H9 (cell line): ENCODE measurements around the gene AGAP3. TPM values are rescaled to one million over a fixed set of nuclear protein-coding genes. Genes with fewer than 3 reads are reported as not detected.

ENCODE experiments used
- DNase-seq: peaks from one replicate; pipeline ENCODE4 v3.0.0-alpha.2; 2017
- H2AFZ ChIP-seq: one replicate; pipeline ENCODE4 v1.6.1; 2013; ENCODE audit warnings: mild to moderate bottlenecking, low read length, control low read depth, moderate library complexity
- H2AK5ac ChIP-seq: 2 replicates; pipeline ENCODE4 v1.6.1; 2013; ENCODE audit warnings: low read length, control low read depth, mixed read lengths; ENCODE audit not compliant: insufficient read length
- H2BK120ac ChIP-seq: one replicate; pipeline ENCODE4 v1.6.1; 2013; ENCODE audit warnings: low read depth, mild to moderate bottlenecking, low read length, control low read depth, inconsistent platforms; ENCODE audit not compliant: poor library complexity, severe bottlenecking
- H2BK12ac ChIP-seq: 2 replicates; pipeline ENCODE4 v1.6.1; 2013; ENCODE audit warnings: low read length, control low read depth, mixed read lengths, low read depth; ENCODE audit not compliant: insufficient read length
- H2BK15ac ChIP-seq: 2 replicates; pipeline ENCODE4 v1.6.1; 2013; ENCODE audit warnings: low read depth, low read length, control low read depth
- H2BK20ac ChIP-seq: one replicate; pipeline ENCODE4 v1.6.1; 2013; ENCODE audit warnings: low read depth, mild to moderate bottlenecking, low read length, control low read depth, inconsistent platforms; ENCODE audit not compliant: poor library complexity, severe bottlenecking
- H2BK5ac ChIP-seq: 2 replicates; pipeline ENCODE4 v1.6.1; 2013; ENCODE audit warnings: low read length, control low read depth, mixed read lengths; ENCODE audit not compliant: insufficient read length
- H3K14ac ChIP-seq: 2 replicates; pipeline ENCODE4 v1.6.1; 2013; ENCODE audit warnings: low read length, control low read depth; ENCODE audit not compliant: insufficient read depth
- H3K18ac ChIP-seq: 2 replicates; pipeline ENCODE4 v1.6.1; 2013; ENCODE audit warnings: low read depth, mild to moderate bottlenecking, mixed read lengths, low read length, control low read depth; ENCODE audit not compliant: insufficient read length
- H3K23ac ChIP-seq: 2 replicates; pipeline ENCODE4 v1.6.1; 2013; ENCODE audit warnings: low read length, control low read depth, mixed read lengths, low read depth; ENCODE audit not compliant: insufficient read length
- H3K23me2 ChIP-seq: 2 replicates; pipeline ENCODE4 v1.6.1; 2013; ENCODE audit warnings: low read depth, mild to moderate bottlenecking, mixed read lengths, low read length, control low read depth; ENCODE audit not compliant: insufficient read length, poor library complexity, severe bottlenecking
- H3K27ac ChIP-seq: 2 replicates; pipeline ENCODE4 v1.5.1; 2013; ENCODE audit warnings: low read length, control low read depth, mixed read lengths, low read depth; ENCODE audit not compliant: insufficient read length
- H3K27me3 ChIP-seq: 2 replicates; pipeline ENCODE4 v1.6.1; 2013; ENCODE audit warnings: low read length, control low read depth, inconsistent platforms; ENCODE audit not compliant: insufficient read depth
- H3K4ac ChIP-seq: 2 replicates; pipeline ENCODE4 v1.6.1; 2013; ENCODE audit warnings: low read depth, mild to moderate bottlenecking, control low read depth, inconsistent platforms, low read length, moderate library complexity
- H3K4me1 ChIP-seq: 2 replicates; pipeline ENCODE4 v1.6.1; 2013; ENCODE audit warnings: low read length, control low read depth, inconsistent platforms; ENCODE audit not compliant: insufficient read depth
- H3K4me2 ChIP-seq: 2 replicates; pipeline ENCODE4 v1.6.1; 2013; ENCODE audit warnings: low read length, control low read depth, mixed read lengths; ENCODE audit not compliant: insufficient read length, insufficient read depth
- H3K56ac ChIP-seq: 2 replicates; pipeline ENCODE4 v1.6.1; 2013; ENCODE audit warnings: low read depth, mild to moderate bottlenecking, mixed read lengths, low read length, control low read depth; ENCODE audit not compliant: insufficient read length
- H3K79me1 ChIP-seq: 2 replicates; pipeline ENCODE4 v1.6.1; 2013; ENCODE audit warnings: low read depth, mild to moderate bottlenecking, moderate library complexity, low read length, control low read depth, inconsistent platforms; ENCODE audit not compliant: insufficient read depth, poor library complexity, severe bottlenecking
- H3K79me2 ChIP-seq: 2 replicates; pipeline ENCODE4 v1.6.1; 2013; ENCODE audit warnings: low read length, control low read depth, inconsistent platforms; ENCODE audit not compliant: insufficient read depth
- H3K9ac ChIP-seq: 2 replicates; pipeline ENCODE4 v1.6.1; 2013; ENCODE audit warnings: low read length, control low read depth, mixed read lengths; ENCODE audit not compliant: insufficient read length; ENCODE audit errors: extremely low read depth
- H3K9me3 ChIP-seq: one replicate; pipeline ENCODE4 v1.6.1; 2013; ENCODE audit warnings: low read depth, low read length, inconsistent platforms; ENCODE audit not compliant: control insufficient read depth
- H3T11ph ChIP-seq: one replicate; pipeline ENCODE4 v1.6.1; 2013; ENCODE audit warnings: mild to moderate bottlenecking, low read length, control low read depth, inconsistent platforms
- H4K20me1 ChIP-seq: one replicate; pipeline ENCODE4 v1.6.1; 2013; ENCODE audit not compliant: control insufficient read depth, insufficient read length, insufficient read depth
- H4K5ac ChIP-seq: 2 replicates; pipeline ENCODE4 v1.6.1; 2013; ENCODE audit warnings: low read depth, mild to moderate bottlenecking, mixed read lengths, low read length, control low read depth; ENCODE audit not compliant: insufficient read length
- H4K8ac ChIP-seq: replicated peaks from 2 replicates; pipeline ENCODE4 v1.6.1; 2013; ENCODE audit warnings: low read length, control low read depth, mixed read lengths, low read depth; ENCODE audit not compliant: insufficient read length
- H4K91ac ChIP-seq: 2 replicates; pipeline ENCODE4 v1.6.1; 2013; ENCODE audit warnings: low read depth, mild to moderate bottlenecking, moderate library complexity, mixed read lengths, low read length, control low read depth; ENCODE audit not compliant: insufficient read length
- H3K27ac Mint-ChIP-seq, 3 experiments: 2 replicates in 2 of 3; 3 replicates in 1 of 3; pipeline ENCODE4 v1.8.0; 2020 to 2021; ENCODE audit warnings: mixed read lengths in 3 of 3, mild to moderate bottlenecking in 1 of 3, moderate library complexity in 1 of 3
- H3K27me3 Mint-ChIP-seq: 2 replicates; pipeline ENCODE4 v1.8.0; 2021; ENCODE audit warnings: low read depth, mild to moderate bottlenecking, moderate library complexity, mixed read lengths
- H3K36me3 Mint-ChIP-seq, 3 experiments: 2 replicates in 2 of 3; 3 replicates in 1 of 3; pipeline ENCODE4 v1.8.0; 2020 to 2021; ENCODE audit warnings: low read depth in 3 of 3, mixed read lengths in 3 of 3; ENCODE audit not compliant: insufficient read depth in 1 of 3
- H3K4me1 Mint-ChIP-seq, 2 experiments: 2 replicates each; pipeline ENCODE4 v1.8.0; 2020; ENCODE audit warnings: mixed read lengths in 2 of 2
- H3K4me3 Mint-ChIP-seq, 2 experiments: 2 replicates in 1 of 2; 3 replicates in 1 of 2; pipeline ENCODE4 v1.8.0; 2020 to 2021; ENCODE audit warnings: mild to moderate bottlenecking in 2 of 2, mixed read lengths in 2 of 2, moderate library complexity in 1 of 2
- H3K9me3 Mint-ChIP-seq, 2 experiments: 2 replicates in 1 of 2; 3 replicates in 1 of 2; pipeline ENCODE4 v1.8.0; 2020; ENCODE audit warnings: mild to moderate bottlenecking in 2 of 2, mixed read lengths in 2 of 2, moderate library complexity in 1 of 2
- WGBS: extraction: QIAGEN DNeasy Blood & Tissue Kit; methylation state at CpG from one replicate; pipeline ENCODE4 v1.1.7; 2013; ENCODE audit warnings: missing lambda C conversion rate, low lambda C conversion rate, mixed read lengths; ENCODE audit not compliant: insufficient read length; ENCODE audit errors: extremely low coverage; 5-methylcytosine and 5-hydroxymethylcytosine counted together
- total RNA-seq: library from RNA; stranded (reverse); gene quantifications from 2 replicates; pipeline ENCODE4 v1.2.1, GENCODE V29; 2021
- TF ChIP-seq, protein P1 (sequence below): fragments of 200-600 bp; sonication (generic); conservative IDR thresholded peaks from 3 replicates; pipeline ENCODE4 v1.8.0; 2021; ENCODE audit warnings: antibody characterized with exemption, mild to moderate bottlenecking

The AGAP3 gene
- total RNA-seq, 1 experiment from 2014 or later = 97.7 TPM

DNA sequence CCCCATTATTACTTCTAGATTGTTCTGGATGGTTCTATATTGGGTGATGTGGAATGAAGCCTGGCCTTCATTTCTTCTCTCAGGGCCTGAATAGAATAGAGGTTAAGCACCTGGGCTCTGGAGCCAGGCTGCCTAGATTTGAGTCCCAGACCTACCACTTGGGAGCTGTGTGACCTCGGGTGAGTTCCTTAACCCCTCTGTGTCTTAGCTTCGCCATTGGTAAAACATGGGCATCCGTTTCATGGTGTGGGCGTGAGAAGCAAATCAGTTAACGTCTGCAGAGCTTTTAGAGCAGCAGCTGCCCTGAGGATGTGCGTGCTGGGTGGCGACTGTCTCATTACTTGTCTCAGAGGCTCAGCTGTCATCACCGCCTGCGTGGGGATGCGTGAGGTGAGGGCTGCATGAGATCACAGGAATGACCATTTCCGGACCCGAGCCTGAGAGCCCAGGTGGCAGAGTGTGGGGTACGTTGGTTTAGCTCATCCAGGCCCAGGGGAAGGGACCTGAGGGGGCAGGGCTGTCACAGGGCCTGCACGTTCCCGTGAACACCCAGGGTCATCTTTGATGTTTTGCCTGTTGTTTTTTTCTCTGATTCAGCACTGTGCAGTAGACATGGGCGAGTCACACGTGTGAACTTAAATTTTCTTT, 9.7 kb downstream of the AGAP3 start:
- no peak overlapping the region for H3K4me3 Mint-ChIP-seq
- Histone ChIP-seq H2AFZ (no peak overlapping the region), H3K9me3 (no peaks in the 10 kb centered on the region), H3K9ac (no peak overlapping the region), H2AK5ac (no peak overlapping the region), H3K4me2 (no peak overlapping the region), H2BK20ac (no peak overlapping the region), H3K23me2 (no peaks in the 10 kb centered on the region), H2BK5ac (no peak overlapping the region), H3K27me3 (no peaks in the 10 kb centered on the region), H3K18ac (no peak overlapping the region), H3K4me1 (no peaks in the 10 kb centered on the region; the same call in 1 of the 2 replicates), H4K91ac (no peak overlapping the region), H3T11ph (no peak overlapping the region), H3K23ac (no peak overlapping the region), H3K79me2 (peaks cover 29% of the 10 kb centered on the region), H3K27ac (no peak overlapping the region), H3K14ac (no peak overlapping the region), H2BK120ac (no peak overlapping the region), H4K5ac (no peak overlapping the region), H4K8ac (no peak overlapping the region), H2BK15ac (no peak overlapping the region), H4K20me1 (no peaks in the 10 kb centered on the region), H3K56ac (no peak overlapping the region), H3K4ac (no peak overlapping the region), H2BK12ac (no peak overlapping the region), H3K79me1 (peaks cover 7% of the 10 kb centered on the region)
- H3K36me3 Mint-ChIP-seq = peaks cover 0 to 25% (median 8%) of the 10 kb centered on the region in 3 experiments; a peak in 5 of 7 replicates
- TF ChIP-seq, protein P1, sequence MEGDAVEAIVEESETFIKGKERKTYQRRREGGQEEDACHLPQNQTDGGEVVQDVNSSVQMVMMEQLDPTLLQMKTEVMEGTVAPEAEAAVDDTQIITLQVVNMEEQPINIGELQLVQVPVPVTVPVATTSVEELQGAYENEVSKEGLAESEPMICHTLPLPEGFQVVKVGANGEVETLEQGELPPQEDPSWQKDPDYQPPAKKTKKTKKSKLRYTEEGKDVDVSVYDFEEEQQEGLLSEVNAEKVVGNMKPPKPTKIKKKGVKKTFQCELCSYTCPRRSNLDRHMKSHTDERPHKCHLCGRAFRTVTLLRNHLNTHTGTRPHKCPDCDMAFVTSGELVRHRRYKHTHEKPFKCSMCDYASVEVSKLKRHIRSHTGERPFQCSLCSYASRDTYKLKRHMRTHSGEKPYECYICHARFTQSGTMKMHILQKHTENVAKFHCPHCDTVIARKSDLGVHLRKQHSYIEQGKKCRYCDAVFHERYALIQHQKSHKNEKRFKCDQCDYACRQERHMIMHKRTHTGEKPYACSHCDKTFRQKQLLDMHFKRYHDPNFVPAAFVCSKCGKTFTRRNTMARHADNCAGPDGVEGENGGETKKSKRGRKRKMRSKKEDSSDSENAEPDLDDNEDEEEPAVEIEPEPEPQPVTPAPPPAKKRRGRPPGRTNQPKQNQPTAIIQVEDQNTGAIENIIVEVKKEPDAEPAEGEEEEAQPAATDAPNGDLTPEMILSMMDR = no peak
- H3K27me3 Mint-ChIP-seq = no peaks in the 10 kb centered on the region
- no peaks in the 10 kb centered on the region for H3K9me3 Mint-ChIP-seq
- H3K4me1 Mint-ChIP-seq = peaks cover 16 to 24% of the 10 kb centered on the region in 2 experiments
- WGBS = no CpG with 5 or more reads among the region's 17 CpGs
- DNase-seq = no peak
- H3K27ac Mint-ChIP-seq = peak overlapping the region in 1 of 3 experiments; percentile 53; a peak in 1 of 7 replicates
